ENCODE measurements around the gene LOXL1. TPM values are rescaled to one million over a fixed set of nuclear protein-coding genes. Genes with fewer than 3 reads are reported as not detected.
A peak's percentile ranks its signal among the peaks of the same experiment; 100 is the strongest.

Gene LOXL1
- total RNA-seq, 1 donor from 2014 or later: 25.1 TPM

DNA sequence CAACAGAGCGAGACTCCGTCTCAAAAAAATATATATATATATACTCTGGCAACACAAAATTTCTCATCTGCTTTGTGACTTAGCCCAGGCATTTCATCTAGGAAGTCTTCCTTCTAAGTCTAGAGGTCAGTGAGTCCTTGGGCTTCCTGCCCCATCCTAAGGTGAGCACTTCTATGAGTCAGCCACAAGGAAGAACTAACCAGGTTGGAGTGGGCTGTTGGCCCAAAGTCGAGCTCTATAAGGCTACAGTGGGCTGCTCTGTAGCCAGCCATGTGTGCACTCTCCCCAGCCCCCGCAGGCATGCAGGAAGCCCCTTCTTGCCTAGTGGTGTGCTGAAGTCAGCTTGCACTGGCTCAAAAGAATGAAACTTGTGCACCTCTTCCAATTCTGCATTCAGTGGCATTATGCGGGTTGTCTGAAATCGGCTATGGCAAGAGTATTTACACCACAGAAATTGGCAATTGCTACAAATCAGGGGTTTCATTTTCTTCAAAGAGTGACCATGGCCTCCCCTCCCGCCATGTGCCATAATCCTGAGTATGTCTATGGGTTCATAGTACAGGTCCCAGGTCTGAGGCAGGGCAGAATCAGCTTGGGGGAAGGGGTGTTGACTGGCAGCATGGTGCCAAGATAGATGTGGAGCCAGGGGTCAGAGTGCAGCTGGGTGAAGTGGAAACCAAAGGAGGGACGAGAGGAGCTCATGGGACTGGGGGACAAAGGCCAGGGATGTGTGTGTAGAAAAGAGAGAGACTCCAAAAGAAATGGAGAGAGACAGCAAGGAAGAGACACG lies 22.0 kb upstream of the LOXL1 start:
- no peak for DNase-seq (ENCODE audit: extremely low spot score, unreplicated experiment)
- TF ChIP-seq, protein P1, sequence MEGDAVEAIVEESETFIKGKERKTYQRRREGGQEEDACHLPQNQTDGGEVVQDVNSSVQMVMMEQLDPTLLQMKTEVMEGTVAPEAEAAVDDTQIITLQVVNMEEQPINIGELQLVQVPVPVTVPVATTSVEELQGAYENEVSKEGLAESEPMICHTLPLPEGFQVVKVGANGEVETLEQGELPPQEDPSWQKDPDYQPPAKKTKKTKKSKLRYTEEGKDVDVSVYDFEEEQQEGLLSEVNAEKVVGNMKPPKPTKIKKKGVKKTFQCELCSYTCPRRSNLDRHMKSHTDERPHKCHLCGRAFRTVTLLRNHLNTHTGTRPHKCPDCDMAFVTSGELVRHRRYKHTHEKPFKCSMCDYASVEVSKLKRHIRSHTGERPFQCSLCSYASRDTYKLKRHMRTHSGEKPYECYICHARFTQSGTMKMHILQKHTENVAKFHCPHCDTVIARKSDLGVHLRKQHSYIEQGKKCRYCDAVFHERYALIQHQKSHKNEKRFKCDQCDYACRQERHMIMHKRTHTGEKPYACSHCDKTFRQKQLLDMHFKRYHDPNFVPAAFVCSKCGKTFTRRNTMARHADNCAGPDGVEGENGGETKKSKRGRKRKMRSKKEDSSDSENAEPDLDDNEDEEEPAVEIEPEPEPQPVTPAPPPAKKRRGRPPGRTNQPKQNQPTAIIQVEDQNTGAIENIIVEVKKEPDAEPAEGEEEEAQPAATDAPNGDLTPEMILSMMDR (conservative IDR thresholded peaks at IDR 0.05): no peak
- Mint-ChIP-seq H3K9me3 (no peaks in the 10 kb centered on the region), H3K27me3 (peaks cover 34% of the 10 kb centered on the region), H3K4me3 (no peak overlapping the region), H3K36me3 (no peaks in the 10 kb centered on the region), H3K4me1 (ENCODE audit: unreplicated experiment) (peaks cover 14% of the 10 kb centered on the region), H3K27ac (no peak overlapping the region)

DNA sequence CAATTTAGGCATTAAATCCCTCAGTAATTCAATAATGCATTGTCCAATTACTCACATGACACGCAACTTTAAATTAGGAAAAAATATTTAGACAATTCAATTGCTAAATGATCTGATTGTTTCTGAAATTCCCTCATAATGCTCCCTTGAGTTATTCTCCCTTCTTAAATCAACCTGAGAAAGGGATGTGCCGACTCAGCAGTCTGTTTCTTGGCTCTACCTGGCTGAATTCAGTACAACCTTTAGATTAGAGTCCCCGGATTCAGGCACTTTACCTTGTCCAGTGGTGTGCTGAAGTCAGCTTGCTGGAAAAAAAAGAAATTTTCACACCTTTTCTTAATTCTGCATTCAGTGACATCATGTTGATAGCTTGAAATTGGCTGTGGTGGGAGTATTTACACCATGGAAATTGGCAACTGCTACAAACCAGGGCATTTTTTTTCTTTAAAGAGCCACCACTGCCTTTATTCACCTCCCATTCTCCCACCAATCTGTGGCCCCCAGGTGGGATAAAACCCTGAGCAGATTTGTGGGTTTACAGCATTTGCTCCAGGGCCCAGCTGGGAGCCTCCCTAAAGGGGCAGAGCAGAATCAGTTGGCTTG lies 20.9 kb upstream of the LOXL1 start:
- TF ChIP-seq, protein P1 (conservative IDR thresholded peaks at IDR 0.05): no peak
- Mint-ChIP-seq H3K9me3 (no peaks in the 10 kb centered on the region), H3K27me3 (peaks cover 34% of the 10 kb centered on the region), H3K4me1 (ENCODE audit: unreplicated experiment) (peaks cover 5% of the 10 kb centered on the region), H3K36me3 (no peaks in the 10 kb centered on the region), H3K27ac (no peak overlapping the region), H3K4me3 (no peak overlapping the region)
- DNase-seq (ENCODE audit: extremely low spot score, unreplicated experiment): no peak

DNA sequence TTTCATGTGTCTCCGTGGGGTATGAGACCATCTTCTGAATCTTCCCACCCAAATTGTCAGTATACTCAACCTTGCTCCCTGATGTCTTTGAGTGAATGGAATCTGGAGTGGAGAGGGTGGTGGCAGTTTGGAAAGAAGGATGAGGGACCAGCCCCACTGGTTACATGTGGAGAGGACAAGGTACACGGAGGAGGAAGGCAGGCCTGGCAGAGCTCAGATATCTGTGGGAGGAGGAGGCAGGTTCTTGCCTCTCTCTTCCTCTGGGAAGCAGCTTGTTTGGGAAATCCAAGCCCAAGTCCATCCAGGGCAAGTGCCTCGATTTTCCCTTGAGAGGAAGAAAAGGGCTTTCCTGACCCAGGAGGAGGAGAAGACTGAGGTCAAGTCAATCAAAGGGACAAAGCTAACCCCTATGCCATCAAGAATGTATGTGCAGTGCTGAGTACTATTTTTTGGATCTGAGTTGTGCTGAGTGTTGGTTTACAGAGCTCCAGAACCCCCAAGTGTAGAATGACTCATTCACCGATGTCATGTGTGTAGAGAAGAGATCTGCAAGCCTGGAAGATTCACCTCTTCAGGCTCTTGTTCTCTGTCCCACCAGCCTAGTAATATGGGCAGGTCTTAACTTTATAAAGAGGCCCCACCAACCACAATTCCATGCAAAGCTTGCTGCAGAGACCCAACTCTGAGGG lies 19.8 kb upstream of the LOXL1 start:
- DNase-seq (ENCODE audit: extremely low spot score, unreplicated experiment): no peak
- H3K27me3 Mint-ChIP-seq: peaks cover 38% of the 10 kb centered on the region
- H3K9me3 Mint-ChIP-seq: no peaks in the 10 kb centered on the region
- no peak overlapping the region for H3K27ac Mint-ChIP-seq
- no peak overlapping the region for H3K4me3 Mint-ChIP-seq
- H3K36me3 Mint-ChIP-seq: no peaks in the 10 kb centered on the region
- TF ChIP-seq, protein P1 (conservative IDR thresholded peaks at IDR 0.05): no peak
- peaks cover 5% of the 10 kb centered on the region for H3K4me1 Mint-ChIP-seq (ENCODE audit: unreplicated experiment)

DNA sequence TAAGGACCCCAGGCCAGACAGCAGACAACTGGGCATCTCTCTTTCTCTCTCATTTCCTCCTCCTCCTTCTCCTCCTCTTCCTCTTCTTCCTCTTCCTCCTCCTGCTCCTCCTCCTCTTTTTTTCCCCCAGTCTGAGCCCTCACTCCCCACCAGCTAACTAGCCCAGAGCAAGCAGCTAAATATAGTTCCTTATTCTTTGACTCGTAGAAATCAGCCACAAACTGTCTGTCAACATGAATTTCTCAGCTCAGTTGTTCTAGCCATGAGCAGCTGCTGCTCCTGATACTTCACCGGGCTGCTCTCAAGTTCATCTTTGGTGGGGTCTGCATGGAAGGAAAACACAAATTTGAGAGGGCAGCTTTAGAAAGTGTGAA lies 19.2 kb upstream of the LOXL1 start:
- H3K27me3 Mint-ChIP-seq: peaks cover 38% of the 10 kb centered on the region
- TF ChIP-seq, protein P1 (conservative IDR thresholded peaks at IDR 0.05): no peak
- H3K27ac Mint-ChIP-seq: no peak overlapping the region
- DNase-seq (ENCODE audit: extremely low spot score, unreplicated experiment): no peak
- H3K4me3 Mint-ChIP-seq: no peak overlapping the region
- no peaks in the 10 kb centered on the region for H3K36me3 Mint-ChIP-seq
- no peaks in the 10 kb centered on the region for H3K9me3 Mint-ChIP-seq
- H3K4me1 Mint-ChIP-seq (ENCODE audit: unreplicated experiment): peaks cover 5% of the 10 kb centered on the region

DNA sequence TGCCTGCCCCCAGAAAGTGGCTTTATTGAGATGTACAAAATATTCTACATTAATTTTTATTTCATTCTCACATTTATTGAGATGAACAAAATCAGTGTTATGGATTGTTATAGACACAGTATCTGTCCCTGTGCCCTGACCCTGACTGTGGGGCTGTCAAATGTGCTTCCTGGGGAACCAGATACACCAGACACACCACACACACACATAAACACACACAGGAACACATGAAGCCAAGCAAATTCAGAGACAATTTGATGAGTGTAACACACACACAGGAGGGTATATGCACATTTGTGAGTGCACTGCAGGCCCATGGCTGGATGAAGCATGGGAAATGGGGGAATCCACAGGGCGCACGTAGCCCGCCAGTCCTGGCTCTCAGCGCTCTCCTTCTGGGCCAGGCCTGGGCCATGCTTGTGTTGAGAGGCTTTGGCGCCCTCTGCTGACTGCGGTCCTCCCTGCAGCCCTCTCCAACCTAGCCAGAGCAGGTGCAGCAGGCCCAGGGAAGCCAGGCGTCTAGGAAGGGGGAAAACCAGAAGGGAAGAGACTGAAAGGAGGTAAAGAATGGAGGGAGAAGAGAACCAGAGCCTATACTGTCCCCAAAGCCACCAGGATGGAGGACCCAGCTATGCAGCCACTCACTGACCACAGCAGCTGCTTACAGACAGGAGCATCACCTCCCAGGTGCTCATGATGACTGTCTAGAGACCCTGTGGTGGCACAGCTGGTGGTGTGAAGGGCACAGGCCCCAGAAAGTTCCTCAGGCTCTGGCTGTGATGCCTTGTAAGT lies 18.0 kb upstream of the LOXL1 start:
- no peaks in the 10 kb centered on the region for H3K9me3 Mint-ChIP-seq
- peaks cover 5% of the 10 kb centered on the region for H3K4me1 Mint-ChIP-seq (ENCODE audit: unreplicated experiment)
- DNase-seq (ENCODE audit: extremely low spot score, unreplicated experiment): peak; percentile 87
- peaks cover 30% of the 10 kb centered on the region for H3K27me3 Mint-ChIP-seq
- no peaks in the 10 kb centered on the region for H3K36me3 Mint-ChIP-seq
- no peak overlapping the region for H3K4me3 Mint-ChIP-seq
- TF ChIP-seq, protein P1 (conservative IDR thresholded peaks at IDR 0.05): peak; percentile 94
- H3K27ac Mint-ChIP-seq: no peak overlapping the region
